ENCODE data around the gene NCK2.

NCK2 gene

GRCh38 chr2:105903051-105903674 is 158.5 kb downstream of the NCK2 start:
- DNase-seq: no peak

- no peak for DNase-seq
These were observed 160.2 kb downstream of the NCK2 start for GRCh38 chr2:105904938-105905337.

- DNase-seq: no peak
These were observed 161.8 kb downstream of the NCK2 start for GRCh38 chr2:105906481-105906880.

GRCh38 chr2:105907184-105907583 is 162.5 kb downstream of the NCK2 start:
- no peak for DNase-seq

- DNase-seq: no peak
These were observed 164.5 kb downstream of the NCK2 start for GRCh38 chr2:105909215-105909614.

GRCh38 chr2:105910497-105911238 is 166.0 kb downstream of the NCK2 start:
- DNase-seq: no peak

- no peak for DNase-seq
These were observed 166.7 kb downstream of the NCK2 start for GRCh38 chr2:105911425-105911824.

- DNase-seq: no peak
These were observed 167.4 kb downstream of the NCK2 start for GRCh38 chr2:105912081-105912480.

- DNase-seq: peak; percentile 81
These were observed 170.4 kb downstream of the NCK2 start for GRCh38 chr2:105915005-105915558.

- DNase-seq: no peak
These were observed 172.5 kb downstream of the NCK2 start for GRCh38 chr2:105917226-105917625.

GRCh38 chr2:105917688-105918087 is 173.0 kb downstream of the NCK2 start:
- no peak for DNase-seq

- DNase-seq: peak; percentile 77
These were observed 174.6 kb downstream of the NCK2 start for GRCh38 chr2:105919191-105919811.

GRCh38 chr2:105919826-105920225 is 175.1 kb downstream of the NCK2 start:
- peak; percentile 82 for DNase-seq

GRCh38 chr2:105924271-105924670 is 179.6 kb downstream of the NCK2 start:
- no peak for DNase-seq

GRCh38 chr2:105924932-105925331 is 180.2 kb downstream of the NCK2 start:
- no peak for DNase-seq

- DNase-seq: no peak
These were observed 180.7 kb downstream of the NCK2 start for GRCh38 chr2:105925390-105925789.

- peak; percentile 41 for DNase-seq
These were observed 182.4 kb downstream of the NCK2 start for GRCh38 chr2:105926960-105927678.

- no peak for DNase-seq
These were observed 183.4 kb downstream of the NCK2 start for GRCh38 chr2:105928086-105928485.

- DNase-seq: no peak
These were observed 183.9 kb downstream of the NCK2 start for GRCh38 chr2:105928563-105928962.

- DNase-seq: peak; percentile 80
These were observed 184.8 kb downstream of the NCK2 start for GRCh38 chr2:105929516-105929915.

- no peak for DNase-seq
These were observed 187.9 kb downstream of the NCK2 start for GRCh38 chr2:105932582-105932981.

GRCh38 chr2:105933906-105934305 is 189.2 kb downstream of the NCK2 start:
- DNase-seq: no peak

- DNase-seq: no peak
These were observed 189.8 kb downstream of the NCK2 start for GRCh38 chr2:105934467-105934866.
